HG02642 (cell line): ENCODE data around the gene CPNE8.
A peak's percentile ranks its signal among the peaks of the same experiment; 100 is the strongest.
"Not testable (repeated sequence)": the region's sequence is repeated elsewhere in the genome, so short reads cannot be mapped to it uniquely, and the experiment has no call there.

ENCODE experiments used
- ATAC-seq: cut with Tn5 transposase; IDR thresholded peaks from one replicate; pipeline ENCODE4 v1.9.1; 2021; ENCODE audit warnings: mild to moderate bottlenecking; ENCODE audit not compliant: unreplicated experiment, poor library complexity

CPNE8 gene

DNA sequence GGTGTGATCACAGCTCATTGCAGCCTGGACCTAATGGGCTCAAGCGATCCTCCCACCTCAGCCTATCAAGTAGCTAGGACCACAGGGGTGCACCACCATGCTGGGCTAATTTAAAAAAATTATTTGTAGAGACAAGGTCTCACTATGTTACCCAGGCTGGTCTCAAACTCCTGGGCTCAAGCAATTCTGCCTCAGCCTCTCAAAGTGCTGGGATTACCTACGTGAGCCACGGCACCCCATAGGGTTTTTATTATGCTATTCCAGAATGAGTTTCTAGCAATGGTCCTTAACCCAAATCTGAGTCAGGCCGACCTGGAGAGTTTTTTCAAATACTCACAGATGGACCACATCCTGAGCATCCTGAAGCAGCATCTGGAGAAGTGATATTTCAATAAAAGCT, 159.8 kb downstream of the CPNE8 start:
- ATAC-seq: no peak

GRCh38 chr12:38744041-38744440, 161.3 kb downstream of the CPNE8 start:
- ATAC-seq: no peak

- not testable (repeated sequence) for ATAC-seq
Measured at GRCh38 chr12:38742496-38742895, 162.9 kb downstream of the CPNE8 start.

- ATAC-seq: no peak
Measured at GRCh38 chr12:38736821-38737220, 168.6 kb downstream of the CPNE8 start.

GRCh38 chr12:38732761-38733160, 172.6 kb downstream of the CPNE8 start:
- no peak for ATAC-seq

DNA sequence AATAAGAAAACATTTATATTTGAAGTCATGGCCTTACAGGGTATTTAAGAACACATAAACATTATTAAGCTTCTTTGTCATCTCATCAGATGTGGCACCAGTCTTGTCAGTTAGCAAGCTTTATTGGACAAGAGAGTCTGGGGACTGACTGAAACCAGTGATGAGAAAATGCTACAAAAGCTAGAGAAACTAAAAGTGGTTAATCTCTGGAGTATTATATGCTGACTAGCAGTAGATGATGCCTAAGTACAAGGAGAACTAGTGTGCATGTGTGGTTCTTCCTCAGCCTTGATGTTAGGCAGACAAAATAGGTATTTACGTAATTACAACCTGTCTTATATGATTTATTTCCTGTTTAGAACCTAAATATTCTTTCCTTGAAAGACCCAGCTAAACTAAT, 176.5 kb downstream of the CPNE8 start:
- ATAC-seq: no peak

GRCh38 chr12:38721611-38722252, 183.7 kb downstream of the CPNE8 start:
- ATAC-seq: no peak

- no peak for ATAC-seq
Measured at GRCh38 chr12:38720661-38721060, 184.7 kb downstream of the CPNE8 start.

DNA sequence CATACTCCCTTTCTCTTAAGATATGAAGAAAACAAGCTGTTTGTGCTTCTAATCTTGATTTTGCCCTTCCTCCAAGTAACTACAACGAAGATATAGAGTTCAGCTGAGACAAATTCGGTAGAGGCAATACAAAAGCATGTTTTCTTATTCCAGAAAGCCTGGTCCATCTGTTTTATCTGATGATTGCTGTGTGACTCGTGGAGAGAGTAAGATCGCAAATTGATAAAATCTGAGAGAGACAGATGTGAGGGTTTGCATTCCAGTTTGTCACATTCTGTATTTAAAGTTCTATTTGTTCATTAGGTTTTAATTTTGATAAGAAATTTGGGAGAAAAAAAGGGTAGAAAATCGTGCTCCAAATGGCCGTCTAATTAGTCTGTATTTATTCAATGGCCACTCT, 192.1 kb downstream of the CPNE8 start:
- no peak for ATAC-seq

- ATAC-seq: peak; percentile 72
Measured at GRCh38 chr12:38711054-38711453, 194.3 kb downstream of the CPNE8 start.

GRCh38 chr12:38708466-38708865, 196.9 kb downstream of the CPNE8 start:
- no peak for ATAC-seq

DNA sequence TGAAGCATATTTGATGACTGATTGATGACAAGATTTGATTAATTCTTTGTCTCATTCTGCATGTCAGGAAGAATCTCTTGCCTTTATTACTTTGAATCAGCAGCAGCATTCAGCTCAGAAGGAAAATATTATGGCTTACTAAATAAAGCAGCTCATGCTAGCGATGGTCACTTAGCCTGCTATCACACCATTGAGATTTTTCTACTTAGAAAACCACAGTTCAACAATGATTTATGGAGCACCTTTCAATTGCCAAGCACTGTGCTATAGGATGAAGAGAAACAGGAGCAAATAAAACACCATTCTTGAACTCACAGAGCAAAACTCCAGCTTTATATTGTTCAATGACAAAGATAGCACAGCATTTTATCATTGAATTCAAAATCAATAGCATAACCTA, 197.7 kb downstream of the CPNE8 start:
- no peak for ATAC-seq

- no peak for ATAC-seq
Measured at GRCh38 chr12:38697289-38697688, 208.1 kb downstream of the CPNE8 start.

DNA sequence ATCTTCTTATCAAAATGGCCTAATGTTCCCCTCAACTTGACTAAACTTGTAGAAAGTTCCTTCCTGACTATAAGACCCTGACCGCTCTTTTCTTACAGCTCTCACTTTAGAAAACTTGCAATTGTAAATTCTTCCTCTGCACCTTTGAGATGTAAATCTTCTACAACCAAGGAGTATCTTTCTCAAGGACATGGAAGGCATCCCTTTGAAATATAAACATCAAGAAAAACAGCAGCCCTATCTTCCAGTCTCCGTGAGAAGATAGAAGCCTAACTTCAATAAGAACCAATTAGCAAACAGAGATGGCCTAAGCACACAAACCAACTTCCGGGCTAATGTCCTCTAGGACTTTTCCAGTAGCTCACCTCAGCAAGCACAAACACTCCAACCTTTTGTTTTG, 210.3 kb downstream of the CPNE8 start:
- no peak for ATAC-seq

DNA sequence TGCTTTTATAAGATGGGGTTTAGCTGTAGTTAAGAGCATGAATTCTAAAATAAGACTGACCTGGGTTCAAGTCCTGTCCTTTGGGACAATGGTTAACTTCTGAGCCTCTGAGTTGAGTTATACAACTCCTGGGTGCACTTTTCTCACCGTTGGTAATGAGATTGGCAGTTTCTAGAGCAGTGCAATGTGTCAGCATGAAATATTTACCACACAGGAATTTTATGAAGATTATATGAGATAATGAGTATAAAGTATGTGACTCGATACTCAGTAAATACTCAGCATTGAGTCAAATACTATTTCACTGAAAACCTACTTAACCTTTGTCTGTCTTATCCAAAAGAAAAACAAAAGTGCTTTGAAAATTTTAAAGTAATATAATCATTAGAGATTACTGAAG, 214.2 kb downstream of the CPNE8 start:
- ATAC-seq: no peak

GRCh38 chr12:38690646-38691045, 214.7 kb downstream of the CPNE8 start:
- no peak for ATAC-seq

GRCh38 chr12:38689704-38690103, 215.7 kb downstream of the CPNE8 start:
- no peak for ATAC-seq

DNA sequence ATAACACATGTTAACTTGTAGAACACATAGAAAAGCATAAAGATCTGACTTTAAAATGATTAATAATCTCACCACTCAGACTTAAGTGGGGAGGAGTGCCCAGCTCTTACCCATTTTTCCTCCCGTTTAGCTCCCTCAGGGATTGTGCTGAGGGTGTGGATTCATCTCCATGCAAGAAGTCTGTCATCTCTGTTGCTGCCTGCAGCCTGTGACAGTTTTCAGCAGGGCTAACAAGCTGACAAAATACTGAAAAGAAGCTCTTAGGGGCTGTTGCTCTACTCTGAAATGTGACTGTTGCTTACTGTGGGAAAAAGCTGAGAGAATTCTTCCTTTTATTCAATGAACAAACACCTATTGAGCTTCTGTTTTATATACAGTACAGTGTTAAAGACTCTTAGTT, 216.2 kb downstream of the CPNE8 start:
- ATAC-seq: no peak

- ATAC-seq: no peak
Measured at GRCh38 chr12:38682521-38682920, 222.9 kb downstream of the CPNE8 start.

DNA sequence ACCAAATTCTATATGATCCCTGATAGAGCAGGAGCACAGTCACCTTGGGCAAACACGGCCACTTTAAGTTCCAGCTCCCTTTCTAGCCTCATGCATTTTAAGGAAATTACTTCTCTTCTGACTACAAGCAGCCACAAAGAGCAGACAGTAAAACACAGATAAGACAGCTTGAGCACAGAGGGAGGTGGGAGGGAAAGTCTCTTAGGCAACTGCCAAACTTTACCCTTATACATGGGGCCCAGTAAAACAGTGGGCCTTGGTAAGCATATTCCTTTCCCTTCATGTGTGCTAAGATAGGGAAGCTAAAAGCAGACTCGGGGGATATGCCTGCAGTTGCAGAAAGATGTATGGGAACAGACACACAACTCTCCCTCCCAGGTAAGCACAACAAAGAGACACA, 235.9 kb downstream of the CPNE8 start:
- ATAC-seq: no peak

DNA sequence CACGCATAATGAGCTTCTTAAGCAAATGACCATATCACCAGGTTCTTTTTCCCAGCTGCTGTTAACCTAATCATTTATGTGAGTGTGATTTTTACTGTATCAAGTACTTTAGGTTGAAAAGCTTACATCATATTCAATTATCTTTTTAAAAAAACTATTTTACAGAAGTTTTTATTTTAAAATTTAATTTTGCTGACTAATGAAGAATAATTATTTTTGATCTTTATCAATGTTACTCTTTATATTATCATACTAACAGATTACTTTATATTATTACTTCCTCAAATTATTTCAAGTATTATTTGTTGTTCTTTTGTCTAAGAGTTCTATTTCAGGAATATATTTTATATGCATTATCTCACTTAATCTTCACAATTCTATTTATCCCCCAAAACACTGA, 236.3 kb downstream of the CPNE8 start:
- ATAC-seq: no peak

DNA sequence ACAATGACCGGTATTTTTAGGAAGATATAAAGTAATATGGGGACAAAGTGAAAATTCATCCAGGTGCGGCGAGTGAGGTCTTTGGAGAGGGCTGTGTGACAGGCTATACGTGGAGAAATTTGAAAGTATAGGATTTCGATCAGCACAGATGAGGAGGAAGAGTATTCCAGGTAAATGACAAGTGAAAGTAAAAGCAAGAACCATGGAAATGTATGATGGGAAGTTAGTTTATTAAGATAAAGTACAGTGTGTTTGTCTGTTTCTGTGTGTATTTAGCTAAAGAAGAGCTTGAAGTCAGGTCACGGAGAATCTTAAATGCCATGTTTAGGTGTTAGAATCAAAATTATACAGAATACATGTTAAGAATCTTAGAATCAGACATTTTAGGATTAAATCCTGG, 239.0 kb downstream of the CPNE8 start:
- no peak for ATAC-seq
